ENCODE results near the gene LRRC34. TPM values are rescaled to one million over a fixed set of nuclear protein-coding genes. Genes with fewer than 3 reads are reported as not detected.

Gene LRRC34
- 1.6 and 3.8 TPM in 2 replicates for total RNA-seq

GRCh38 chr3:169812332-169813235 lies at the start of gene LRRC34, which contains the start of gene LRRIQ4:
TSS of gene LRRC34 (minus strand) at chr3:169812904. CDS start at chr3:169812548, 356 bp downstream.
TSS of gene LRRIQ4 (plus strand) at chr3:169812870. CDS start at chr3:169821922, 9,052 bp downstream.

GRCh38 chr3:169772897-169773816 lies 39.5 kb downstream of the LRRC34 start, which contains the start of gene MYNN:
TSS of gene MYNN (plus strand) at chr3:169773396. CDS start at chr3:169774296, 900 bp downstream.

GRCh38 chr3:169769287-169770181 lies 43.2 kb downstream of the LRRC34 start, which contains the start of gene ACTRT3:
TSS of gene ACTRT3 (minus strand) at chr3:169769561. CDS start at chr3:169769520, 41 bp downstream.

GRCh38 chr3:169764882-169765612 lies 47.7 kb downstream of the LRRC34 start, which contains the start of gene TERC:
TSS of gene TERC (minus strand) at chr3:169765060.

Other genes with a start within 250 kb of the LRRC34 start
- 141 and 142 TPM in 2 replicates for gene MECOM, start 149.2 kb downstream of the LRRC34 start, total RNA-seq
- gene TERC, start 47.8 kb downstream of the LRRC34 start, total RNA-seq = 127 and 245 TPM in 2 replicates
- 4.9 TPM in 2 replicates for gene ACTRT3, start 43.3 kb downstream of the LRRC34 start, total RNA-seq
- gene MYNN, start 39.5 kb downstream of the LRRC34 start, total RNA-seq = 17.3 and 19.0 TPM in 2 replicates
- gene LRRIQ4, start within 50 bp of the LRRC34 start, total RNA-seq = under 0.01 and 0.19 TPM in 2 replicates
- gene LRRC31, start 57.0 kb upstream of the LRRC34 start, total RNA-seq = not detected in 2 replicates
- not detected in 2 replicates for gene SAMD7, start 98.7 kb upstream of the LRRC34 start, total RNA-seq
- 27.1 and 35.0 TPM in 2 replicates for gene SEC62, start 153.9 kb upstream of the LRRC34 start, total RNA-seq
- gene GPR160, start 225.1 kb upstream of the LRRC34 start, total RNA-seq = 5.6 and 7.7 TPM in 2 replicates

Measured in vein endothelial cell (primary cell).